Measurements from ENCODE around the gene SMAD1. TPM values are rescaled to one million over a fixed set of nuclear protein-coding genes. Genes with fewer than 3 reads are reported as not detected.

The SMAD1 gene
- total RNA-seq, 4 donors from 2014 or later: 10.4 to 36.9 (median 19.9) TPM

DNA sequence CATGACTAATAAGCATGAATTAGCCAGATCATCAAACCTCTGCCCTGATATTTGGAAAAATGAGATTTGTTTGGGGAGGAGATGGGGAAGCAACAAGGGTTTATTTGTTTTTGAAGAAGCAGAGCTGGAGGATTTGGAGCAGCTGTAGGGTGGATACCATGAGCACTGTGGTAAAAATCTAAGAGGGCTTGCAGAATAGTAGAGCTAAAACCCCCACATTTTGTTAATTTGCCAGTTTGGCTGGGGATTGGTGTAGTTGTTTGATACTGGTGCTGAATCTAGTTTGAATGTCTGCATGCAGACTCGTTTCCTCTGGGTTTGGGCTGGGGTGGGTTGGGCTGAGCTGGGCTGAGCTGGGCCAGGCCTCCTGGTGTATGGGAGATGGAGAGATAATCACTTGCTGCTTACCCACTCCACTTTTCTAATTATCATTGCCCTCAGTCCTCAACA lies 43.7 kb downstream of the SMAD1 start:
- no peak for TF ChIP-seq CTCF (IDR thresholded peaks at IDR 0.05; ENCODE audit: low read depth)

DNA sequence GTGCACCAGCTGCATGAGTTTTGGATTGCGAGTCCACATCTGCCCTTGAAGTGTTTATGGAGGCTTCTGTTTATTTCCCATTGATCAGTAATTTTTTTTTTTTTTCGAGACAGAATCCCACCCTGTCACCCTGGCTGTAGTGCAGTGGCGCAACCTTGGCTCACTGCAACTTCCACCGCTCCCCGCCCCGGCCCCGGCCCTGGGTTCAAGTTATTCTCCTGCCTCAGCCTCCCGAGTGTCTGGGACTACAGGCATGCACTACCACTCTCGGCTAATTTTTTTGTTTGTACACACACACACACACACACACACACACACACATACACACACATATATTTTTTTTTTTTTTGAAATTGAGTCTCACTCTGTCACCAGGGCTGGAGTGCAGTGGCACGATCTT lies 46.1 kb downstream of the SMAD1 start:
- TF ChIP-seq CTCF (IDR thresholded peaks at IDR 0.05; ENCODE audit: low read depth): no peak

- no peak for TF ChIP-seq CTCF (IDR thresholded peaks at IDR 0.05; ENCODE audit: low read depth)
Measured at GRCh38 chr4:145528601-145529000, 46.9 kb downstream of the SMAD1 start.

DNA sequence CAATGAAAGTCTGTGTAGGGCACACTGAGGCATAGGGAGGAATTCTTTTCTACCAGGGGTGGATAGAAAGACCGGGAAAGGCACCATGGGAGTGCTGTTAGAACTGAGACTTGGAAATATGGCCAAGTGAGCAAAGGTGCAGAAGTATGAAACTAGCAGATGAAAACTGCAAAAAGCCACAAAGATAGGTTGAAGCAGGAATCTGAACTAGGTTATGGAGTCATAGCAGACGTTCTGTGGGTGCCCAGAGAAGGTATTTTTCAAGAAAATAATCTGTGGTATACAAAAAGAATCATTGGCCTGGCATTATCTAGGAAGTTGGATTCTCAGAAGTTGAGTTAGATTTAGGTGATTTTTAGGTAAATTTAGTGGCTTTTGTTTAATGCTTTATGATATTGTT lies 48.5 kb downstream of the SMAD1 start:
- no peak for TF ChIP-seq CTCF (IDR thresholded peaks at IDR 0.05; ENCODE audit: low read depth)

- no peak for TF ChIP-seq CTCF (IDR thresholded peaks at IDR 0.05; ENCODE audit: low read depth)
Measured at GRCh38 chr4:145530662-145531061, 49.0 kb downstream of the SMAD1 start.

- TF ChIP-seq CTCF (IDR thresholded peaks at IDR 0.05; ENCODE audit: low read depth): no peak
Measured at GRCh38 chr4:145531223-145531622, 49.6 kb downstream of the SMAD1 start.

DNA sequence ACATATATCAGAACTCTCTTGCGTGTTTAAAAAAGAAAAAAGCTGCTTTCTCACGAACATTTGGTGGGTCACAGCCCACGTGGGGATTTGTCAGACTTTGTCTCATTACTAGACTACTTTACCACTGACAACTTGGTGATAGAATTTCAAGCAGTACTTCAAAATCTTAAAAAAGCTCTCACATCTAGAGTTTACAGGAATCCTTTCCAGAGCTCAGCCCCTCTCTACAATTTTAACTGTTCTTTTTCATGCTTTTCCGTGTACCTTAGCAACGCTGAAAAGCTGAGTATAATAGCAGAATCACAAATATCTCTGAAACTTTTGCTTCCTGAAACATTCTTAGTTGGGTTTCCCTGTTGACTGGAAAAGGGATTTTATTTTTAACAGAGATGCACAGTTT lies 50.2 kb downstream of the SMAD1 start:
- no peak for TF ChIP-seq CTCF (IDR thresholded peaks at IDR 0.05; ENCODE audit: low read depth)

All from subcutaneous adipose tissue (tissue), 4 donors.